A204.1 (cell line): ENCODE results near the gene SORCS2.

Experiments
- FAIRE-seq: peaks from 2 replicates; lab custom pipeline; 2012; peaks lifted over from hg19 to GRCh38; lab: Jason Lieb, UNC

The SORCS2 gene

DNA sequence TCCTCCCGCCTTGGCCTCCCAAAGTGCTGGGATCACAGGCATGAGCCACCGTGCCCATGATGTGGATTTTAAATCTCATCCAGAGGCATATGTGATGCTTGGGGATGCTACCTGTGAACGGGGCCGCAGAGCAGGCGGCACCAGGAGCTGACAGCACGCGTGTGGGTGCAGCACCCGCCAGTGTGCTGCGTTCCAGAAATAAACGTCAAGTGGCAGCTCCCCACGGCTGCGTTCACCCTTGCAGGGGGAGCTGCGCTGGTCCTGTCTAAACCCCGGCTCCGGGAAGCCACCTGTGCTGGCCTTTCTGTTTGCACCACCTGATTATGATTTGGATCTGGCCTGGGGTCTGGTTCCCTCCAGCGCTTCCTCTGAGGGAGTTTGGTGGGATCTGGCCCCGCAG is 77.8 kb downstream of the SORCS2 start:
- no peak for FAIRE-seq

GRCh38 chr4:7272404-7272803 is 80.1 kb downstream of the SORCS2 start:
- FAIRE-seq, result no peak

DNA sequence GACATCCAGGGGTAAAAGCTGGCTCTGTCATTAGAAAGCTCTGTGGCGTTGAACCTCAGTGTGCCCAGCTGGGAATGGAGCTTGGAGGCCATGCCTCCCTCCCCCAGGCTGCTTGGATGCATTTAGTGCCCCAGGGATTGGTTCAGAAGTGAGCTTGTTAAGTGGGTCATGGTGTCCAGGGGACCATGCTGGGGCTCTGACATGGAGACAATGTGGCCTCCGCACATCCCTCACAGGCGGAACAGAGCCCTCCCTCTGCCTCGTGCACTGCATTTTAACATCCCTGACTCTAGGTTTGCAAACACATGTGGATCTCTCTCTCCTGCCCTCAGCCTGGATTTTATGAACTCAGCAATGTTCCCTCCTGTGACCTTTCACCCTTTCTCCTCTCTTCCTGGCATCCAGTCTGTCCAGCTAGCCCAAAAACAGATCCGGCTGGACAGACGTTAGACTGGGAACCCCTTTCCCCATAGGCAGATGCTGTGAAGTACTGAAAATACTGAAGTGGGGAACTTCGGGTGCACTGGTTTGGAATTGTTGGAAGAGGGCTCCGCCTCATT is 81.5 kb downstream of the SORCS2 start:
- FAIRE-seq, result no peak

DNA sequence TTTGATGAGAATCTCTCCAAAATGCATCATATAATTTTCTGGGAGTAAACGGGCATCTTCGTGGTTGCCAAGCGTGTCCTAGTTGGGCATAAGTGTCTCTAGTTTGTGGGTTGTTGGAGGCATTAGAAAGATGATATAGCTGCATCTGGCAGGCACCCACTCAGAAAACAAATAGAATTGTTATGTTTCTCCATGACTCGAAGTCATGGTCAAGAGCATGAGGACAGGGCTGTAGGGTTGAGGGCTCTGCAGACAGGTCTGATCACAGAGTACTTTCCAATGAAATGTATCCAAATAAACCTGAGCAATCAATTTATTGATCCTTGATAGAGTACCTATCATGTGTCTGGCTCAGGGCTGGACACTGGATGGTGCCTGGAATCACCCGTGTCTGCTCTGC is 82.7 kb downstream of the SORCS2 start:
- no peak for FAIRE-seq

DNA sequence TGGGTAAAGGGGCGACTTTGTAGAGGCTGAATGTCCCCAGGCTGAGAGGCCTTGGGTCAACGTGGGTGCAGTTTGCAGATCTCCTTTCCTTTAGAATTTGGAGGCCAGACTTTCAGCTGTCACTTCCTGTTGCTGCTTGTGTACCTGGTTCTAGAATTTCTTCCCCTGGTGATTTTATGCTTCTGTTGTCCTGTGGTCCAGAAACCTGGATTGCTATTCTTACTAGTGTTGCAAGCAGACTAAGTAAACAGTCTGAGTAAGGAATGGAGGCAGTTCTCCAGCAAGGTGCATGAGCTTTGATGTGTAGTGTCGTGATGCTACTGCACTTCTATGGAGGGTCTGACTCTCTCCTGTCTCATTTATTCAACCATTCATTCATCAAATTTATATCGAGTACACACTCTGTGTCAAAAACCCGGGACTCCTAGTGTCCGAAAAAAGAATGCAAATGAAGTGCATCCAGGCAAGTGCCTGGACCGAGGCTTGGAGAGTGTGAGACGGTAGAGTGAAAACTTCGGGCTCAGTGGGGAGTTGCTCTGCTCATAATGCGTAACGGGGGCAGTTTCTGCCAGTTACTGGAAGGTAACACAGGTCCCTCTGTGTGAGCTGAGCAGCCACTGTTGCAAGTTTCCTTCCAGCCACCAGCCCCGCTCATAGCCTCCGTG is 83.3 kb downstream of the SORCS2 start:
- FAIRE-seq, result no peak

- no peak for FAIRE-seq
These were observed 84.2 kb downstream of the SORCS2 start for GRCh38 chr4:7276515-7276914.

GRCh38 chr4:7278071-7278765 is 85.9 kb downstream of the SORCS2 start:
- FAIRE-seq, result no peak

DNA sequence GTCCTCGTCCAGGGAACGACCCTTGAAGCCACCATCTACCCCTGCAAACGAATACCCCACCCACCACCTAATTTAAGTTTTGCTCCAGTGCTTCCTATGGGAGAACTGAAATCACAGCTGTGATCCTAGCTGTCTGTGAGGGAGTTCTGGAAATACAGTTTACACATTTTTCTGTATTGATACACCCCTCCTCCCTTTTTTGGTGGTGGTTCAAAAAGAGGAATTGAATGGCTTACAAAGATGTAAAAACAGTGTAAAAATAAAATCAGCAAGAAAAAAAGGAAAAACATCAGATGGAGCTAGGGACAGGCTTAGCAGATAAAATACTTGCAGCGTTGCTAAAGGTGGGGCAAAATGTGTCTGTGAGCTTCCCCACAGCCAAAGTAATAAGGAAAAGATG is 86.6 kb downstream of the SORCS2 start:
- no peak for FAIRE-seq

GRCh38 chr4:7279902-7280301 is 87.6 kb downstream of the SORCS2 start:
- FAIRE-seq, result no peak

GRCh38 chr4:7280926-7281690 is 88.8 kb downstream of the SORCS2 start:
- no peak for FAIRE-seq

- no peak for FAIRE-seq
These were observed 89.6 kb downstream of the SORCS2 start for GRCh38 chr4:7281691-7282665.

DNA sequence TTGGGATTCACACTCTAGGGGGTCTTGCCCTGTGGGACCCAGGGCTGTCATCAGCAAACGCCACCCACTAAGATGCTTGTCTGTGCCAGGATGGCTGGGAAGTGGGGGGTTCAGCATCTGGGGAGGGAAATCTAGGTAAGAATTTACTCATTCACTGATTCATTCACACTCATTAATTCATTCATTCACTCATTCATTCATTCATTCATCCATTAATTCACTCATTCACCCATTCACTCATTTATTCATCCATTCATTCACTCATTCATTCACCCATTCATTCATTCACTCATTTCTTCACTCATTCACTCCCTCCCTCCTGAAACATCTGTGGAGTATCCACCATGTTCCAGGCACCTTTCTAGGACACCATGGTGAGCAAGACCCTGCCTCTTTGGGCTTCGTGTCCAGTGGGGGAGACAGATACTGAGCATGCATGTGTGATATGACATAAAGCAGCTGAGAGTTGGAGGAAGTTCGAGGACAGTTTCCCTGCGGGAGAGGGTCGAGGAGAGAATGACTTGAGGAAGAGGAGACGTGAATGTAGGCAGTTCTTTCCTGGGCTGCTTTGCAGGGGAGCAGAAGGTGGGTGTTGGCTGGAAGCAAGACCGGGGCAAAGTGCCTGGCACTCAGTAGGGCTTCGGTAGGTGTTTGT is 90.6 kb downstream of the SORCS2 start:
- FAIRE-seq, result no peak

DNA sequence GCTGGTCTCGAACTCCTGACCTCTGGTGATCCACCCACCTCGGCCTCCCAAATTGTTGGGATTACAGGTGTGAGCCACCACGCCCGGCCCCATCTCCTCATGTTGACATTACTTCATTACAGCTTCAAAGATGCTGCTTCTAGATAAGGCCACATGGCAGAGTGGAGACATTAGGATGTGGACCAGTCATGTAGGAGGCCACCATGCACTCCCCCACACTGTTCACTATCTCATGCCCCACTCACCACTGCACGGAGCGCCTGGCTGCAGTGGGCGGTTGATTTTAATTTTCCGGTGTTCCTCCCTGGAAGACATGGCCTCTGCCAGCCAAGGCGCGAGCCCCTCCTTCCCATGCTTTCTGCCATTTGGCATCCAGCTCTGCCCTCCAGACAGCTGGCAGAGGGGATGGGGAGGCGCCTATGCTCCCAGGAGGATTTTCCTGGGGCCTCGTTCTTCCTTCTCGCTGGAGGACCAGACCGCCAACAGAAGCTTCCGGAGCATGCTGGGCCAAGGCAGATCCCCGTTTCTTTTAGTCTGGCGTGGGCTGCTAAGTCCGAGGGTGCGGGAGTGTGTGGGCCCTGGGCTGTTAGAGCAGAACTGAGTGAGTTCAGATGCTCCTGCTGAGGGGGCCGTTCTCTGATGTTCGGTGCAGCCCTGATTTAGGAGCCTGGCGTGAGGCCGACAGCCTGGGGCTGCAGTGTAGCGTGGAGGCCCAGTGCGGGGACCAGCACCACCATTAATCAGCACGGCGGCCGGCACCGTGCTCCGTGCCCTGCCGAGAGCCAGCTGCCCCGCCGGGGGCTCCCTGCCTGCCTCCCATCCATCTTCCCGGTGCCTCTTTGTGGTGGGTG is 93.1 kb downstream of the SORCS2 start:
- FAIRE-seq, result no peak

DNA sequence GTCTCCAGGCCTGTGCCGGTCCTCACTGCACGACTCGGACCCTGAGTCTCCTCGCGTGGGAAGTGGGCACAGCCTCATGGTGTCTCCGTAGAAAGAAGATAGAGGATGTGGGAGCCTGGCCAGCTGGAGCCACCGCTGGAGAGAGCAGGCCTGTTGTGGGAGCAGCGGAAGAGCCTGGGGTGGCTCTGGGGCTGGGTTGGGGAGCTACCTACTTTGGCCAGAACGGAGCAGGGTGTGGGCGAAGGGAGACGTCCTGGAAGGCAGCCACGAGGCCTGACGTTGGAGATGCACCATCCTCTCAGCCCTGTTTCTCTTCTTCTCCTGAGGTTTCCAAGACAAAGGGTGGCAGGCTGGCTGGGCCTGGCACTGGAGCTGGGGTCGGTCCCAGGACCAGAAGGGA is 93.8 kb downstream of the SORCS2 start:
- no peak for FAIRE-seq

DNA sequence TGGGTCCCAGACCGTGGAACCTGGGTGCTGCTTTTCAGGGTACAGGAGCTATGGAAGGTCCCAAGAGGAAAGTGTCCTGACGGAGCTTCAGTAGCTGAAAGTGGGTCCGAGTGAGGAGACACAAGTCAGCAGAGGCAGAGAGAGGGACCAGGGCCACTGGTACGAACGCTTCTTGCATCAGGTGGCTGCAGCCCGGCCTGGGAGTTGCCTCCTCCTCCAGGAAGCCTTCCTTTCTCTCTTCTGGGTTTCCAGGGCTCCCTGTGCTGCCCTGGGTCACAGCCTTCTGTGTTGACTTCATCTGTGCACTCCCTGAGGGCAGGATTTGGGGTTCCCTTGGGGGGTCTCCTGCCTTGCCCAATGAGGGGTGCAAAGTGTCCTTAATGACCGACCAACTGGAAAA is 94.5 kb downstream of the SORCS2 start:
- FAIRE-seq, result no peak

DNA sequence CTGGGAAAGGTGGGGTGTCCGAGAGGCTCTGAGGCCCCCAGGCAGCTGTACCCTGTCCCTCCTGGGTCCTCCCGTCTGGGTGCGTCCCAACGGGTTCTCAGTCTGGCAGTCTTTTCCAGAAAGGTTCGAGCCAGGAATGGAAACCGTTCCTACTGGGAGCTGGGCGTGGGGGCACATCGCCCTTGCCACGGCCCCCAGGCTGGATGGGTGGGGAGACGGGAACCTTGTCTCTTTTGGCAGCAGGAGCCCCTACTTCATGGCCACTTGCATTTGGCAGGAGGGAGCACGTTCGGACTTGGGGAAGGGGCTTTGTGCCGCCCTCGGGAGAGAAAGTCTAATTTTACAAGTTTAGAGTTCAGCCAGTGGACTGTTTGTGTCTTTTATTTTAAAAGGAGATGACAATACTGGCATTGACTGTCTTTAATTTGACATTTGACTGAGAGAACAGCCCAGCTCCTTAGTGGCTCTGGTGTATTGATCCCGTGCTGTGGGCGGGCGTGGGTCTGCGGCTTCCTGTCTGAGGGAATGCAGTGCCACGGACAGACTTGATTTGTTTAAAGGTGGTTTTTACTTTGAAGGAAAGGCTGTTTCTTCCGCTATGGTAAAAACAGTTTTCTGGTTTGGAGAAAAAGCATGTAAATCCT is 95.1 kb downstream of the SORCS2 start:
- FAIRE-seq, result no peak

DNA sequence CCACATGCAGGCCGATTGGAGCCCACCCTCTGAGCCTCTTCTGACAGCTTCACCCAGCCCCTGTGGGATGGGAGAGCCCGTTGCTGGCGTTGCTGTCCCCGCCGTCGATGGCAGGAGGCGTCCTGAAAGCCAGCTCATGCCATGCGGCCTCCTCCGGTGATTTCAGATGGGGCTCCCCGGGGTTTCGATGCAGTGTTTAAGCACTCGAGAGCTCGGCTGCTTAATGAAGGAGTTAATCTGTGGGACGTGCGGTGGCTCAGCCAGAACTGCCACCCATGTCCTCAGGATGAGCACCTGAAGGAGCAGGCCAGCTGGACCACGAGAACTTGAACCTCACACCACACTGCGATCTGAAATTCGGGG is 95.6 kb downstream of the SORCS2 start:
- no peak for FAIRE-seq

GRCh38 chr4:7288751-7289523 is 96.6 kb downstream of the SORCS2 start:
- no peak for FAIRE-seq

DNA sequence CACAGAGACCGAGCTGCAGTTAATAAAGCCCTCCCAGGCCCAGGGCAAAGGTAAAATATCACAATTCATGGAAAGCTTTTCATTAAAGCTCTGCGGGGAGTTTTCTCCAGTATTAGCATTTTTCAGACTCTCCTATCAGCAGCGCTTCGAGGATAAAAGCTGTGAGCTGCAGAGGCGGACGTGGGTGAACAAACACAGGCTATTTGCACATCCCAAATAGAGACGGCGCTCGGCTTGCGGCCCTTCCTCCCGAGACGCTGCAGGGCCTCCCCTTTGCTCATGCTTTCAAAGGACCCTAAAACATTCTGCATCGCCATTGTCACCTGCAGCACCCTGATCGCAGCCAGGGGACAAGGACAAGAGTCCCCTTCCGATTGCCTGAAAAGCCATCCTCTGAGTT is 97.3 kb downstream of the SORCS2 start:
- FAIRE-seq, result no peak
